ENCODE results near the gene SETBP1. TPM values are rescaled to one million over a fixed set of nuclear protein-coding genes. Genes with fewer than 3 reads are reported as not detected.

Gene SETBP1
- total and polyA plus RNA-seq, 2 donors from 2014 or later: 2.7 to 71.7 TPM

DNA sequence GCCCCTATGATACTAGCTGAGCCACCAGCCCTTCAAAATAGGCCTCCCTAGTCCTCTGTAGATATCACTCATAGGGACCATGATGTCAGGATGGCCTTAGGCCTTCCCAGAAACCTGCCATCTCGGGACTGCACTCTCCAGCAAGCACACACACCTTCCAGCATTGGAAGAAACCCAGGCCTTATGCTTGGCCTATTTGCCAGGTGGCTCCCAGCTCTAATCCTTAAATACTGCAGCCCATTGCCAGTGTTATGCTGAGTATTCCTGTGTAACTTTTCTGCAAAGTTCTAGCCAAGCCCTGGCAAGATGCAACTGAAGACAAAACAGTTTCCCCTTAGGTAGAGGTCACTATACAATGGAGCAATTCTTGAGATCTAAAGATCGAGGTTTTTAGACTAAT, 316.5 kb downstream of the SETBP1 start:
- DNase-seq (no peak), FAIRE-seq (no peak)
- Histone ChIP-seq H3K9ac (ENCODE audit: low read length in 3 of 3) (no peak overlapping the region), H3K27ac (ENCODE audit: low read depth in 2 of 2, low read length in 2 of 2) (no peak overlapping the region), H3K4me1 (ENCODE audit: control insufficient read depth in 2 of 3, insufficient read depth in 2 of 3, low read depth in 1 of 3, low read length in 3 of 3) (no peaks in the 10 kb centered on the region), H3K36me3 (ENCODE audit: control insufficient read depth in 2 of 3, insufficient read depth in 3 of 3, low read length in 3 of 3) (no peaks in the 10 kb centered on the region), H3K4me3 (ENCODE audit: low read length in 3 of 3) (no peak overlapping the region), H3K9me3 (ENCODE audit: control insufficient read depth in 2 of 3, insufficient read depth in 1 of 3, low read length in 3 of 3) (no peaks in the 10 kb centered on the region), H3K27me3 (ENCODE audit: control insufficient read depth, insufficient read depth, low read length) (no peaks in the 10 kb centered on the region)
- TF ChIP-seq, protein P1, sequence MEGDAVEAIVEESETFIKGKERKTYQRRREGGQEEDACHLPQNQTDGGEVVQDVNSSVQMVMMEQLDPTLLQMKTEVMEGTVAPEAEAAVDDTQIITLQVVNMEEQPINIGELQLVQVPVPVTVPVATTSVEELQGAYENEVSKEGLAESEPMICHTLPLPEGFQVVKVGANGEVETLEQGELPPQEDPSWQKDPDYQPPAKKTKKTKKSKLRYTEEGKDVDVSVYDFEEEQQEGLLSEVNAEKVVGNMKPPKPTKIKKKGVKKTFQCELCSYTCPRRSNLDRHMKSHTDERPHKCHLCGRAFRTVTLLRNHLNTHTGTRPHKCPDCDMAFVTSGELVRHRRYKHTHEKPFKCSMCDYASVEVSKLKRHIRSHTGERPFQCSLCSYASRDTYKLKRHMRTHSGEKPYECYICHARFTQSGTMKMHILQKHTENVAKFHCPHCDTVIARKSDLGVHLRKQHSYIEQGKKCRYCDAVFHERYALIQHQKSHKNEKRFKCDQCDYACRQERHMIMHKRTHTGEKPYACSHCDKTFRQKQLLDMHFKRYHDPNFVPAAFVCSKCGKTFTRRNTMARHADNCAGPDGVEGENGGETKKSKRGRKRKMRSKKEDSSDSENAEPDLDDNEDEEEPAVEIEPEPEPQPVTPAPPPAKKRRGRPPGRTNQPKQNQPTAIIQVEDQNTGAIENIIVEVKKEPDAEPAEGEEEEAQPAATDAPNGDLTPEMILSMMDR (IDR thresholded peaks at IDR 0.05; ENCODE audit: borderline replicate concordance, extremely low read depth, insufficient read depth): no peak
- intact Hi-C loops (cut with DNase I): no loop called here

DNA sequence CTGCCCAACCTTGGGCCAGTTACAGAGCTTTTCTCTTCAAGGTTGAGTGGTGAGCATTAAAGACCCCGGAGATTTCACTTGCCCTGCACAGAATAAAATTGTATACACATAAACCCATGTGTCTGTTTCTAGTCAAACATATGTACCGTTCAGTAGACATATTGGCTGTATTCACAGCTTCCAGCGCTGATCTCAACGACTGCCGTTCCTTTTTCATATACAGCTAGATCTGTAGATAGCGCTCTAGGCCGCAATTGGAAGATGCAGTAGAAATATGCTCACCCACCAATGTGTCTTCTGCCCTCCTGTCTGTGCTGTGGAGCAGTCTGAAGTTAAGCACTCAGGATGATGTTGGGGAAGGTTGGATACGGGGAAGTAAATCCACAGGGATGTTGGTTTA, 317.7 kb downstream of the SETBP1 start:
- DNase-seq: no peak
- H3K4me1 ChIP-seq (ENCODE audit: control insufficient read depth in 2 of 3, insufficient read depth in 2 of 3, low read depth in 1 of 3, low read length in 3 of 3): no peaks in the 10 kb centered on the region
- no peaks in the 10 kb centered on the region for H3K9me3 ChIP-seq (ENCODE audit: control insufficient read depth in 2 of 3, insufficient read depth in 1 of 3, low read length in 3 of 3)
- intact Hi-C loops (cut with DNase I): no loop called here
- H3K36me3 ChIP-seq (ENCODE audit: control insufficient read depth in 2 of 3, insufficient read depth in 3 of 3, low read length in 3 of 3): no peaks in the 10 kb centered on the region
- no peak overlapping the region for H3K4me3 ChIP-seq (ENCODE audit: low read length in 3 of 3)
- H3K27me3 ChIP-seq (ENCODE audit: control insufficient read depth, insufficient read depth, low read length): no peaks in the 10 kb centered on the region
- H3K9ac ChIP-seq (ENCODE audit: low read length in 3 of 3): no peak overlapping the region
- no peak overlapping the region for H3K27ac ChIP-seq (ENCODE audit: low read depth in 2 of 2, low read length in 2 of 2)
- TF ChIP-seq, protein P1 (IDR thresholded peaks at IDR 0.05; ENCODE audit: borderline replicate concordance, extremely low read depth, insufficient read depth): no peak
- FAIRE-seq: no peak

DNA sequence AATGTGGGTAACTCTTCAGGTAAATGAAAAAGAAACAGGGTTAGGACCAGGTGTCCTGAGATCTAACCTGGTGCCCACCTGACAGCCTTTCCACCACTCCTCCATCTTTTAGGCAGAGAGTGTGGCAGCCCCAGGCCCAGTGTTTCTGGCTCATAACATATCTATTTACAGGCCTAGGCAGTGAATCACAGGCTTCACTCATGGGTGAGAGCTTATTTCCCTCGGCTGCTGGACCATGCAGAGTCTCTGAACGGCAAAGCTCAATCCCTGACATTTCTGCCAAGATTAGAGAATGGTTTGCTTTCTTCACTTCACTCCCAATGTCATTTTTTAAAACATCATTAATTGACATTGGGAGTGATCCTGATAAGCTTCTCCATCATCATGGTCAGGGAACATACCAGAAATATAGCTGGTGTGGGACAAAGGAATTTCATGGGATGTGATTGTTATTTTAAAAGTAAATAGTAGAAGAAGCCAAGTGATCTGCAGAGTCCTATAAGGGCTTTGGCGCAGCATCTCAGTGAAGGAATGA, 323.9 kb downstream of the SETBP1 start:
- H3K4me1 ChIP-seq (ENCODE audit: control insufficient read depth in 2 of 3, insufficient read depth in 2 of 3, low read depth in 1 of 3, low read length in 3 of 3): peaks cover 0 to 2% (median 1%) of the 10 kb centered on the region in 3 donors
- no peaks in the 10 kb centered on the region for H3K27me3 ChIP-seq (ENCODE audit: control insufficient read depth, insufficient read depth, low read length)
- no peak overlapping the region for H3K27ac ChIP-seq (ENCODE audit: low read depth in 2 of 2, low read length in 2 of 2)
- peaks cover 0 to 3% (median 2%) of the 10 kb centered on the region in 3 donors for H3K36me3 ChIP-seq (ENCODE audit: control insufficient read depth in 2 of 3, insufficient read depth in 3 of 3, low read length in 3 of 3)
- intact Hi-C loops (cut with DNase I): no loop called here
- H3K9me3 ChIP-seq (ENCODE audit: control insufficient read depth in 2 of 3, insufficient read depth in 1 of 3, low read length in 3 of 3): no peaks in the 10 kb centered on the region
- FAIRE-seq (no peak), DNase-seq (no peak)
- no peak overlapping the region for H3K4me3 ChIP-seq (ENCODE audit: low read length in 3 of 3)
- H3K9ac ChIP-seq (ENCODE audit: low read length in 3 of 3): no peak overlapping the region
- TF ChIP-seq, protein P1 (IDR thresholded peaks at IDR 0.05; ENCODE audit: borderline replicate concordance, extremely low read depth, insufficient read depth): no peak

DNA sequence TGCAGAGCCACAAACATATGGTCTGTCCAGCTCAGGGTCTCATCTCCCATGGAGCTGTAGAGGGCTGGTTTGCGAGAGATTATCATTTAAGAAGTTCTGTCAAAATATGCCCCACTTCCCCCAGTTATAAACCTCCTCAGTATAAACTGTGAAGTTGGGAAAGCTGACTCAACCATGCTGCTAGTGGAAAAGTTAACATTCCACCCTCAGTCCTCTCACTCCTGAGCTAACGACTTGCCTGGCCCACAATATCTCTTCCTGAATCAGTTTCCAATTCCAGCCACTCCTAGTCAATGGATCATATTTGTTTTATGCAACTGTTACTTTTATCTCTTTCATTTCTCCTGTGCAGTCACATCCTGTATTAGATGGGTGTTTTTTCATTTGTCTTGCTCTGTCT, 326.2 kb downstream of the SETBP1 start:
- Histone ChIP-seq H3K9me3 (ENCODE audit: control insufficient read depth in 2 of 3, insufficient read depth in 1 of 3, low read length in 3 of 3) (no peaks in the 10 kb centered on the region), H3K27me3 (ENCODE audit: control insufficient read depth, insufficient read depth, low read length) (no peaks in the 10 kb centered on the region), H3K4me1 (ENCODE audit: control insufficient read depth in 2 of 3, insufficient read depth in 2 of 3, low read depth in 1 of 3, low read length in 3 of 3) (peaks cover 2 to 5% (median 3%) of the 10 kb centered on the region in 3 donors), H3K4me3 (ENCODE audit: low read length in 3 of 3) (no peak overlapping the region), H3K27ac (ENCODE audit: low read depth in 2 of 2, low read length in 2 of 2) (no peak overlapping the region), H3K9ac (ENCODE audit: low read length in 3 of 3) (no peak overlapping the region), H3K36me3 (ENCODE audit: control insufficient read depth in 2 of 3, insufficient read depth in 3 of 3, low read length in 3 of 3) (peaks cover 0 to 3% (median 2%) of the 10 kb centered on the region in 3 donors)
- FAIRE-seq: no peak
- intact Hi-C loops (cut with DNase I): no loop called here
- no peak for DNase-seq
- TF ChIP-seq, protein P1 (IDR thresholded peaks at IDR 0.05; ENCODE audit: borderline replicate concordance, extremely low read depth, insufficient read depth): no peak

All from kidney (tissue), 14 donors.